NCI-H510A treated with DMSO at 0.1 percent for 48 hours (cell line): ENCODE data around the gene ACP1.
A peak's percentile ranks its signal among the peaks of the same experiment; 100 is the strongest.

Experiments
- DNase-seq: peaks from one replicate; lab custom pipeline; 2025; lab: John Stamatoyannopoulos, UW

Gene ACP1

DNA sequence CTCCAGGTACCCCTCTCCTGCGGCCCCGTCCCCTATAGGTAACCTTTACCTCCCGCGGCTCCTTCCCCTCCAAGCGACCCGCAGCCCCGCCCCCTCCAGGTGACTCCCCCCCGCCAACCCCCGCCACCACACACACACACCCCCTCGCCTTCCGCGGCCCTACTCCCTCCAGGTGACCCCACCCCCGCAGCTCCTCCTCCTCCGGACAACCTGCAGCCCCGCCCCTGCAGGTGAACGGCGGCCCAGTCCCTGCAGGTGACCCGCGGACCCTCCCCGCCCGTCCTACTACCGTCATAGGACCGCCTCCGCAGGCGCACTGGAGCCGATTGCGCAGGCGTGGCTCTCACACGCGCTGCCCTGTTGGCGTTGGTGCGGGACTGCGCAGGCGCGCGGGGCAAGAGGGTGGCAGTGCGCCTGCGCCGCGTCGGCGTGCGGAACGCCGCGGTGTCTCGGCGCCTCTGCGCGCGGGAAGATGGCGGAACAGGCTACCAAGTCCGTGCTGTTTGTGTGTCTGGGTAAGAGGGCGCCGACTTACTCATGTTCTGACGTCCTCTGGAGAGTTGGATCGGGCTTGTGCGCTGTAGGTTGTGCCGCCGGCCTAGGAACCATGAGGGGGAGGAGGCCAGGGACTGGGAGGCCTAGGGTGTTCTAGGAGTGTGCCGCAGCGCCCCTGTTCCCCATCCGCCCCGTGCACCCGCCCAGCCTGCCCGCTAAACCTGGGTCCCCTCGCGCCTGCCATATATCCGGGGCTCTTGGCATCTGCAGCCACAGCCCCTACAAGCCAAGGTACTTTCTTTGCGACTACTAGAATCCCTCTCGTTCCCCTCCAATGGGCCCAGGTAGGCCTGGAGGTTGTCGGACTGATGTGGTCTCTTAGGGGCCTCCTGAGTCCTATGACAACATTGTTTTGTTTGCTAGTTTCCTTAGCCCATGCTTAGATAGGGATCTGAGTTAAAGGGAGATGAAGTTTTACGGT is at the start of gene ACP1:
ACP1 (plus strand) TSS at position 455 of the 976 bp plus-strand sequence; CDS start at position 473, 18 bp downstream.
- DNase-seq: peak; percentile 95

GRCh38 chr2:216068-216467 is 48.7 kb upstream of the ACP1 start:
- DNase-seq: no peak

- DNase-seq: no peak
Measured at GRCh38 chr2:223451-223850, 41.3 kb upstream of the ACP1 start.

- no peak for DNase-seq
Measured at GRCh38 chr2:223971-224760, 40.6 kb upstream of the ACP1 start.

GRCh38 chr2:228115-228514 is 36.6 kb upstream of the ACP1 start:
- DNase-seq: no peak

DNA sequence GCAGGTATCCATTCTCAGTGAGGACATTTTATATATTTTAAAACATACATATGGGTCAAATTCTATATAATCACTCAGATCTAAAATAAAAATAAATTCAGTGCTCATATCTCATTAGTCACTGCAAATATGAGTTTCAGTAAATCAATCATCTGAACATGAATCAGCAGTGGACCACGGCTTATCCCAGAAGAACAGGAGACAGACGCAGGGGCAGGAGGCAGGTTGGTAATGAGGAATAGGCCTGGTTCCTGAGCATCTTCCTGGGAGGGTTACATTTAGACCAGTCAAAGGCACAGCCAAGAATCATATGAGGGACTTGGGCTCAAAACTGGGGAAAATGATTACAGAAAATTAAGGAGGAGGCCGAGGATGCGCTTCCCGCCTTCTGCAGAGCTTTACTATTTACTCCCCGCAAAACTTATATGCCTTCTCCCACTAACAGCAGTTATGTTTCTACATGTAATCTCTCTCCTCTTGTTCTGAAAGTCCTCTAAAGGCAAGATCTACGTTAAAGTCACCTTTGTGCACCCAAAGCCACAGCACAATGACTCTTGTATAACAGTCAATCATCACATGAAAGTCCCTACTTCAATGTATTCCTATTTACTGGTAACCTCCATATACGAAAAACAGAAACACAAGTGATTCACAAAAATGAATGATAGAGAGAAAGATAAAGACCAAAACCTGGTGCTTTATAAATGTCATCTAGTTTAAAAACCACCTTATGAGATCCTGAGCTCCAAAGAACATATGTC is 36.0 kb upstream of the ACP1 start:
- DNase-seq: no peak

DNA sequence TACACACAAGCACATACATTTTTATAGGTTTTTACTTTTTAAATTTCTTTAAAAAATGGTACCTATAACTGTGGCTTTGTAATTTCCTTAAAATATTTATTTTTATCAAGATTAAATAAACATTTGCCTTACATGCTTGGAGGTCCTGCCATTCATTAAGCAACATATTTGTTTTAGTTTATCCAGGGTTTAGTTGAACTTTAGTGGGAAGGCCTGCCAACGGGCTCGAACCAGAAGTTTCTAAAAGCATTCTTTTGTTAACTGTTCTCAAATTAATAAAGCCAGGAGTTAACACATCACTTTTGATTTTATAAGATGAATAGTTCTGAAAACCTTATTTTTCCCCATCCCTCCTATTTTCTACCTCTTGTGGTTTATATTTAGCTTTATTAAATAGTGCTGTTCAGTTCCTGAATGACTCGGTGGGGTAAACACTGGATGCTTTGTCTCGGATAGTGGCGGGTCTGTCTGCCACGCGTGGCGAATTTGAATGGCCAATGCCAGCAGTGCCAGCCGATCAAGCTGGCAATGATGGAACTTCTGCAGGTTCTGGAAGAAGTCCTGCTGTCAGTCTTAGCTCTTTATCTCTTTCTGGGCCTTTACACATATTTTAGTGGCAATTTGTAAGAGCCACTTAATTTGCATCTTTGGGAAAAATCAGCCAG is 33.1 kb upstream of the ACP1 start:
- no peak for DNase-seq

GRCh38 chr2:233030-233429 is 31.7 kb upstream of the ACP1 start:
- DNase-seq: no peak

- DNase-seq: no peak
Measured at GRCh38 chr2:234421-234820, 30.3 kb upstream of the ACP1 start.

- DNase-seq: no peak
Measured at GRCh38 chr2:236993-237539, 27.7 kb upstream of the ACP1 start.

GRCh38 chr2:237878-238277 is 26.9 kb upstream of the ACP1 start:
- no peak for DNase-seq

DNA sequence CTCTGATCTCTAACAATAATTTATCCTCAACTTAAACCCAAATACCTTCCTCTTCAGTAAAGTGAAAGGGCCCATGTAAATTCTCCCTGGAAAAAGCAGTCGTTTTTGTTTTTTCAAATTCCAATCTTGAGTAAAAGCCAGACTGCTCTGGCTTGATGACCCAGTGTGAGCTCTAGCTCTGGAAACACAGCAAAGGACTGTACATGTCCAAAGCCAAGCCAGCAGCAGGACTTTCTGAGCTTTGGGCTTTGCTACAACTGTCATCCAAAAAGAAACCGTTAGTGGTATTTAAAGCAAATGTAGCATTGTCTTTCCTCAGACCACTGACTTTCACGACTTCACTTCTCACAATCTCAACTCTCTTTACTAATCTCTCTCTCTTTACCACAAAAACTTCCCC is 26.3 kb upstream of the ACP1 start:
- no peak for DNase-seq

DNA sequence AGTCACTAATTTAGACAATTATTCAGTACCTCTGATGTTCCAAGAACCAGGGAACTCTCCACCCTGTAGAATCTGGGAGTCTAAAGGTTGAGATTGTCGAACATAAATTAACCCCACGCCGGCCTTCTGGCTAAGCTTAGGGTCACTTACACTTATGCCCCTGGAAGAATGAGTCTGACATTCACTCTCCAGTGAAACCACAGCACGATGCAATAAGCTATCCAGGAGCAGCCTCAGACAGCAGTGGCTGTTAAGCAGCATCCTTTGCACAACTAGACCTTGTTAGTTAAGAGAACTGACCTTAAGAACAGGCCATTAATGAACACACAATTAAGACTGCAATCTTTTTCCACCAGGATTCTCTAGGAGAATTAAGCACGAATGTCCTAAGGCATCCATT is 25.9 kb upstream of the ACP1 start:
- DNase-seq: no peak

GRCh38 chr2:244547-244946 is 20.2 kb upstream of the ACP1 start:
- no peak for DNase-seq

DNA sequence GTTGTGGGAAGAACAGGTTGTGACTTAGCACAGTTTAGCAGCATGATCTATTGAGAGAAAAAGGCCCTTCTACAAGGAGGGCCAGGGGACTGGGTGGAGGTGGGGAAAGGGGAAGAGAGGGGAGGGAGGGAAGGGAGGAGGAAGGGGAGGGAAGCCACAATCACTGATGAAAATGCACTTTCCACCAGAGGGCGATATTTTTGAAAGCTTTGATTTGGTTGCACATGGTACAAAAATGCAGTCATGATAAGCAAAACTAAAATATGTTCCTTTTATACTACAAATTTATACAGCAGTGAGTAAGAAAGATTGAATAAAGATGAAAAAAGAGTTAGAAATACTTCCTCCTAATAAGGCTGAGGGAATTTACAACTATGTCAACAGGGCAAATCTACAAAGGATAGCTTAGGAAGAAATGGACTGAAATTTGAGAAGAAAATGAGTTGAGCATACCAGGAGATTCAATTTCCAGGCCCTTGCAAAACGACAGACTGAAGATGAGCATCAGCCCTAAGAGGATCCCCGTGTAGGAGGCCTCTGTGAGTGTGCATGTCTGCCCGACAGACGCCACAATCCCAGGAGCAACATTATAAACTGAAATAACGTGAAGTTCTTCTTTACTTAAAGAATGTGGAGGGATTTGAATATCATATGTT is 18.1 kb upstream of the ACP1 start:
- DNase-seq: peak; percentile 45

GRCh38 chr2:248724-249123 is 16.0 kb upstream of the ACP1 start:
- no peak for DNase-seq

GRCh38 chr2:249538-250042 is 15.2 kb upstream of the ACP1 start:
- DNase-seq: no peak

- DNase-seq: no peak
Measured at GRCh38 chr2:252001-252602, 12.6 kb upstream of the ACP1 start.

- DNase-seq: no peak
Measured at GRCh38 chr2:253202-253638, 11.5 kb upstream of the ACP1 start.

- DNase-seq: no peak
Measured at GRCh38 chr2:254241-254640, 10.5 kb upstream of the ACP1 start.
